ENCODE measurements around the gene DKK1.
"Not testable (repeated sequence)": the region's sequence is repeated elsewhere in the genome, so short reads cannot be mapped to it uniquely, and the experiment has no call there.

Gene DKK1

GRCh38 chr10:52318822-52319464, 4.9 kb downstream of the DKK1 start:
- no peak for DNase-seq

GRCh38 chr10:52319926-52320325, 5.8 kb downstream of the DKK1 start:
- DNase-seq: no peak

GRCh38 chr10:52322323-52322722, 8.2 kb downstream of the DKK1 start:
- no peak for DNase-seq

GRCh38 chr10:52322936-52323335, 8.9 kb downstream of the DKK1 start:
- no peak for DNase-seq

- DNase-seq: no peak
These were observed 12.3 kb downstream of the DKK1 start for GRCh38 chr10:52326382-52326781.

GRCh38 chr10:52331638-52332364, 17.7 kb downstream of the DKK1 start:
- DNase-seq: no peak

- DNase-seq: no peak
These were observed 18.7 kb downstream of the DKK1 start for GRCh38 chr10:52332815-52333214.

GRCh38 chr10:52334595-52334994, 20.5 kb downstream of the DKK1 start:
- DNase-seq: no peak

GRCh38 chr10:52335665-52336064, 21.6 kb downstream of the DKK1 start:
- no peak for DNase-seq

GRCh38 chr10:52337225-52337624, 23.1 kb downstream of the DKK1 start:
- DNase-seq: no peak

GRCh38 chr10:52343439-52343838, 29.4 kb downstream of the DKK1 start:
- no peak for DNase-seq

GRCh38 chr10:52346394-52347326, 32.6 kb downstream of the DKK1 start:
- no peak for DNase-seq

- DNase-seq: no peak
These were observed 33.2 kb downstream of the DKK1 start for GRCh38 chr10:52347327-52347667.

GRCh38 chr10:52348037-52348564, 34.0 kb downstream of the DKK1 start:
- no peak for DNase-seq

- DNase-seq: no peak
These were observed 37.8 kb downstream of the DKK1 start for GRCh38 chr10:52351914-52352330.

GRCh38 chr10:52353205-52353604, 39.1 kb downstream of the DKK1 start:
- no peak for DNase-seq

GRCh38 chr10:52353960-52354394, 39.9 kb downstream of the DKK1 start:
- no peak for DNase-seq

- no peak for DNase-seq
These were observed 43.9 kb downstream of the DKK1 start for GRCh38 chr10:52357971-52358370.

- DNase-seq: no peak
These were observed 45.4 kb downstream of the DKK1 start for GRCh38 chr10:52359441-52359840.

- DNase-seq: not testable (repeated sequence)
These were observed 51.7 kb downstream of the DKK1 start for GRCh38 chr10:52365547-52366432.

Measured in activated CD8-positive, alpha-beta memory T cell treated with anti-CD3 and anti-CD28 coated beads for 24 hours (primary cell).